Left ventricle myocardium inferior (tissue), 1 donor: ENCODE measurements around the gene C1orf116. TPM values are rescaled to one million over a fixed set of nuclear protein-coding genes. Genes with fewer than 3 reads are reported as not detected.

Source experiments
- DNase-seq: peaks from one replicate; pipeline ENCODE4 v3.0.0-alpha.2; 2020
- H3K27ac ChIP-seq: fragments of 200-600 bp; replicated peaks from 2 replicates; pipeline ENCODE4 v1.8.0; 2021
- H3K27me3 ChIP-seq: fragments of 200-600 bp; 2 replicates; pipeline ENCODE4 v1.8.0; 2021; ENCODE audit warnings: low read depth
- H3K36me3 ChIP-seq: fragments of 200-600 bp; 2 replicates; pipeline ENCODE4 v1.8.0; 2021
- H3K4me1 ChIP-seq: fragments of 200-600 bp; 2 replicates; pipeline ENCODE4 v1.8.0; 2021
- H3K4me3 ChIP-seq: fragments of 200-600 bp; 2 replicates; pipeline ENCODE4 v1.8.0; 2021; ENCODE audit warnings: mild to moderate bottlenecking, moderate library complexity
- H3K9me3 ChIP-seq: fragments of 200-600 bp; replicated peaks from 2 replicates; pipeline ENCODE4 v1.8.0; 2021
- intact Hi-C: fragments of 100-400 bp; cut with micrococcal nuclease; formaldehyde crosslinking; loops from one replicate; pipeline ENCODE4 v1.11.0; 2022
- total RNA-seq: library from RNA; stranded (reverse); fragmentation: NEBNext Ultra II Directional; extraction: Animal tissue kit (Norgen Biotek cat#: 25700); gene quantifications from one replicate; pipeline ENCODE4 v1.2.1, GENCODE V29; 2021
- TF ChIP-seq, protein P1 (sequence below): fragments of 200-600 bp; IDR thresholded peaks from 2 replicates; pipeline ENCODE4 v1.8.0; 2021; ENCODE audit warnings: antibody characterized with exemption, mild to moderate bottlenecking, borderline replicate concordance
- donor health status: DM: no; HTN: yes; CAD: no; lungs with severe emphysema.

Gene C1orf116
- total RNA-seq, 1 donor from 2014 or later: 0.74 TPM

DNA sequence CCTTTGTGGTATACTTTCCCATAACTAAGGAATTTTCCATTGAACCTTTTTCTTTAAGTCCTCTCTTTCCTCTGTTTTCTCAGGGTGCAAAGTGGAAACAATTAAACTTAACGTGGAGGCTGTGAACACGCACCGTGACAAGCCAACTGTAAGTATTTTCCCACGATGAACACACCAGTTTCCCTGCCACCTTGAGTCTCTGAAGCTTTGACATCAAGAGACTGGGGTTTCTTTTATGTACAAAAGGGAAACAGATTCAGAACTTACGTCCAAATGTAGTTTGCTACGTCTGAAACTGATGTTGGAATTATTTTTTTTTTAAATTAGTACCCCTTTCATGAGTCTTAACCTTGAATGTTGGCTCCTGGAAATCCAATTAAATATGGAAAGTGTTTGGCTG is 38.9 kb upstream of the C1orf116 start:
- Histone ChIP-seq H3K4me3 (no peak overlapping the region), H3K36me3 (peaks cover 85% of the 10 kb centered on the region), H3K27ac (peak overlapping the region; percentile 82), H3K4me1 (peaks cover 91% of the 10 kb centered on the region), H3K27me3 (no peaks in the 10 kb centered on the region), H3K9me3 (no peaks in the 10 kb centered on the region)
- TF ChIP-seq, protein P1, sequence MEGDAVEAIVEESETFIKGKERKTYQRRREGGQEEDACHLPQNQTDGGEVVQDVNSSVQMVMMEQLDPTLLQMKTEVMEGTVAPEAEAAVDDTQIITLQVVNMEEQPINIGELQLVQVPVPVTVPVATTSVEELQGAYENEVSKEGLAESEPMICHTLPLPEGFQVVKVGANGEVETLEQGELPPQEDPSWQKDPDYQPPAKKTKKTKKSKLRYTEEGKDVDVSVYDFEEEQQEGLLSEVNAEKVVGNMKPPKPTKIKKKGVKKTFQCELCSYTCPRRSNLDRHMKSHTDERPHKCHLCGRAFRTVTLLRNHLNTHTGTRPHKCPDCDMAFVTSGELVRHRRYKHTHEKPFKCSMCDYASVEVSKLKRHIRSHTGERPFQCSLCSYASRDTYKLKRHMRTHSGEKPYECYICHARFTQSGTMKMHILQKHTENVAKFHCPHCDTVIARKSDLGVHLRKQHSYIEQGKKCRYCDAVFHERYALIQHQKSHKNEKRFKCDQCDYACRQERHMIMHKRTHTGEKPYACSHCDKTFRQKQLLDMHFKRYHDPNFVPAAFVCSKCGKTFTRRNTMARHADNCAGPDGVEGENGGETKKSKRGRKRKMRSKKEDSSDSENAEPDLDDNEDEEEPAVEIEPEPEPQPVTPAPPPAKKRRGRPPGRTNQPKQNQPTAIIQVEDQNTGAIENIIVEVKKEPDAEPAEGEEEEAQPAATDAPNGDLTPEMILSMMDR: no peak
- intact Hi-C loops: no loop called here
- no peak for DNase-seq

DNA sequence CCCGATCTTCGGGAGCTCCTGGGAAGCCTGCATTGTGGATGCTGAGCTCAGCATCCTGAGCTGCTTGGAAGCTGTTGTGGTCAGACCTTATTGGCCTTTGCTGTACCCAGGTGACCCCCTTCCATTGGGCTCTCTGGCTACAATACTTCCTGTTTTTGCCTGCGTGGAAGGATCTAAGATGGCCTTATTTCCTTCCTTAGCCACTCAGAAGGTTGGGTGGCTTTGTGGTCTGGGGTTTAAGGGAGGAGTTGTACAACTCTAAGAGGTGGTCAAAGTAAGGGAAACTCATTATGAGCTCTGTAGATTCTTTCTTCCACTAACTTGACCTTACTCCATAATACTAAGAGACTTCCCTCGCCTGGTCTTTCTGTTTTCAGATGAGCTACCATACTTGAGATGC is 38.3 kb upstream of the C1orf116 start:
- peaks cover 91% of the 10 kb centered on the region for H3K36me3 ChIP-seq

DNA sequence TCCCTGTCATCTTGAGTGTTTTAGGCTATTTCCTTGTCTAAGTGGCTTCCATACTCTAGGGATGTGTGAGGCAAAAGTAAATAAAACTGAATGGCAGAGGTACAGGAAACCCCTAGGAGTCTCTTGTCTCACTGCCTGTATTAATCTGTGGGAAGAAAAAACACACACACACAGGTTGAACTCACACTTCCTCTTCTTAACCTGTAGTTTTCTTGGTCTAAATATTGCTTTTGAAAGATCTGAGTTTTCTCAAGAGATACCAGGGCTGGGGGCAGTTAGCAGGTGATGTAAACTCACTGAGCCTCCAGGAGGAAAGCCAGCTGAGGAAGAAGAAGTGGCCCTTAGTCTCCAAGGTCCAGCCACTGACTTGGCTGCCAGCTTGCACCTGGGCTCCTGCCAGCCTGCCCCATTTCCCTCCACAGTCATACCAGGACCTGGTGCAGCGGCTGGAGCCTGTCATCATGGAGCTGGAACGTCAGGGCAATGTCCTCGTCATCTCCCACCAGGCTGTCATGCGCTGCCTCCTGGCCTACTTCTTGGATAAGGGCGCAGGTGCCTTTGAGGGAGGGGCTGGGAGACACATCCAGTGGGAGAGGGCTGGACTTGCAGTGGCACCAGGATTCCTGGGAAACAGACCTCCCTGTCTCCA is 37.4 kb upstream of the C1orf116 start:
- intact Hi-C loops: no loop called here
- TF ChIP-seq, protein P1: no peak
- peak; percentile 72 for DNase-seq
- H3K27me3 ChIP-seq: no peaks in the 10 kb centered on the region
- no peaks in the 10 kb centered on the region for H3K9me3 ChIP-seq
- H3K4me1 ChIP-seq: peaks cover 82% of the 10 kb centered on the region
- H3K4me3 ChIP-seq: peak overlapping the region; percentile 34
- peaks cover 97% of the 10 kb centered on the region for H3K36me3 ChIP-seq
- H3K27ac ChIP-seq: peak overlapping the region; percentile 82

More for the DNA sequence above, 38.3 kb upstream of the C1orf116 start:
- Histone ChIP-seq H3K4me3 (no peak overlapping the region), H3K9me3 (no peaks in the 10 kb centered on the region), H3K4me1 (peaks cover 87% of the 10 kb centered on the region), H3K27ac (peak overlapping the region; percentile 82), H3K27me3 (no peaks in the 10 kb centered on the region)
- DNase-seq: no peak
- intact Hi-C loops: no loop called here
- TF ChIP-seq, protein P1: no peak

DNA sequence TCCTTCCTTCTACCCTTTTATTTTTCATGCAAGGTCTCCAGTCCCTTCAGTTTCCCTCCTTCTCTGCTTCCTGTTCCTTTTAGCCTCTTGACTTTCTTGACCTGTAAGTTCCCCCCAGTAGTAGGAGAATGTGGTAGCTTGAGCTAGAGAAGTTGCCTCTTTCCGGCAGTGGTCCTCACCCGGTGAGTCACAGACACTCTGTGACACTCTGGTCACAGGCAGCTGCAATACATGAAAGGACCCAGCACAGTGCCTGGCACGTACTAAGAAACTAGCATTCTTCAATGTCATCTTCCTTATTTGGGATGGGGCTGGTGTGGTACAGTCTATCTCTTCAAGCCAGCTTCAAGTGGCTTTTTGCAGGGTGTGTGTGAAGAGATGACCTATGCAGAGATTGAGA is 36.5 kb upstream of the C1orf116 start:
- peak overlapping the region; percentile 34 for H3K4me3 ChIP-seq
- intact Hi-C loops: no loop called here
- H3K9me3 ChIP-seq: no peaks in the 10 kb centered on the region
- peaks cover 92% of the 10 kb centered on the region for H3K36me3 ChIP-seq
- peaks cover 77% of the 10 kb centered on the region for H3K4me1 ChIP-seq
- DNase-seq: no peak
- TF ChIP-seq, protein P1: no peak
- H3K27ac ChIP-seq: peak overlapping the region; percentile 82
- no peaks in the 10 kb centered on the region for H3K27me3 ChIP-seq

DNA sequence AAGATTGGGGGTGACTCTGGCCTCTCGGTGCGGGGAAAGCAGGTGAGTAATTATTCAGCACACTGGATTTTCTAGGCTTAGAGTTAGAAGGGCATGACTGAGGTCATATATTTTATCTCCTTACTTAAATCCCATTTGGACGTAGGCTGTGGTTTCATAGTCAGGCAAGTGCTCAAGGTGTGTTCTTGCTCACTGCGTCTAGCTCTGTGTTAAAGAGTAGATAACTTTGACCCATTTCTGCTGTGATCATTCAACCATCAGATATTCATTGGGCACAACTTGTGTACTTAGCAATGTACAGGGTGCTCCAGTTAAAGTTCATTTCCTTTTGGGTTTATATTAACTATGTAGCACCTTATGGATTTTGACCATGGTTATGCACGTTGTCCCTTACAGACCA is 35.1 kb upstream of the C1orf116 start:
- intact Hi-C loops: no loop called here
- Histone ChIP-seq H3K27ac (peak overlapping the region; percentile 82), H3K27me3 (no peaks in the 10 kb centered on the region), H3K36me3 (peaks cover 91% of the 10 kb centered on the region), H3K9me3 (no peaks in the 10 kb centered on the region), H3K4me3 (peak overlapping the region; percentile 64), H3K4me1 (peaks cover 75% of the 10 kb centered on the region)
- TF ChIP-seq, protein P1: no peak
- no peak for DNase-seq
